Activated T-cell treated with anti-CD3 and anti-CD28 coated beads, Interleukin-2, amount 50 U/mL, for 72 hours (primary cell): Measurements from ENCODE around the gene GPC3. TPM values are rescaled to one million over a fixed set of nuclear protein-coding genes. Genes with fewer than 3 reads are reported as not detected.

Experiments used
- ATAC-seq, 2 donors: fragments of 150-1000 bp; cut with Tn5 transposase; replicated peaks in 1 of 2; 2 replicates each; pipeline ENCODE4 v1.10.0; 2021; ENCODE audit warnings: moderate library complexity in 2 of 2, mild to moderate bottlenecking in 1 of 2
- DNase-seq, 2 donors: peaks; one replicate each; pipeline ENCODE4 v3.0.0; 2021 to 2022; ENCODE audit warnings: mixed read lengths in 1 of 2
- H3K27ac Mint-ChIP-seq: one replicate; pipeline ENCODE4 v1.8.0; 2022; ENCODE audit warnings: mild to moderate bottlenecking, moderate library complexity, mixed read lengths
- H3K27me3 Mint-ChIP-seq: one replicate; pipeline ENCODE4 v1.8.0; 2022; ENCODE audit warnings: low read depth, mixed read lengths
- H3K36me3 Mint-ChIP-seq, 2 donors: one replicate each; pipeline ENCODE4 v1.8.0; 2022; ENCODE audit warnings: mixed read lengths in 2 of 2, mild to moderate bottlenecking in 1 of 2; ENCODE audit not compliant: insufficient read depth in 2 of 2
- H3K4me1 Mint-ChIP-seq: one replicate; pipeline ENCODE4 v1.8.0; 2022; ENCODE audit warnings: low read depth, mixed read lengths
- H3K4me3 Mint-ChIP-seq, 2 donors: one replicate each; pipeline ENCODE4 v1.8.0; 2022; ENCODE audit warnings: mild to moderate bottlenecking in 2 of 2, mixed read lengths in 2 of 2, moderate library complexity in 2 of 2
- H3K9me3 Mint-ChIP-seq, 2 donors: one replicate each; pipeline ENCODE4 v1.8.0; 2022; ENCODE audit warnings: mixed read lengths in 2 of 2
- total RNA-seq, 2 donors: library from RNA; stranded (reverse); gene quantifications; one replicate each; pipeline ENCODE4 v1.2.3, GENCODE V29; 2022

The GPC3 gene
- total RNA-seq, 2 donors from 2014 or later: 0.39 to 0.41 TPM

GRCh38 chrX:133850399-133850798 lies 135.0 kb downstream of the GPC3 start:
- ATAC-seq: no peak
- Mint-ChIP-seq H3K36me3 (no peaks in the 10 kb centered on the region), H3K4me3 (no peak overlapping the region), H3K27me3 (peaks cover 24% of the 10 kb centered on the region), H3K9me3 (no peaks in the 10 kb centered on the region), H3K27ac (no peak overlapping the region), H3K4me1 (no peaks in the 10 kb centered on the region)
- no peak for DNase-seq

GRCh38 chrX:133849676-133850075 lies 135.7 kb downstream of the GPC3 start:
- Mint-ChIP-seq H3K27ac (no peak overlapping the region), H3K27me3 (peaks cover 19% of the 10 kb centered on the region)
- ATAC-seq: no peak

GRCh38 chrX:133847340-133847994 lies 137.9 kb downstream of the GPC3 start:
- DNase-seq (no peak), ATAC-seq (no peak)
- H3K27ac Mint-ChIP-seq: no peak overlapping the region
- H3K4me1 Mint-ChIP-seq: no peaks in the 10 kb centered on the region
- H3K36me3 Mint-ChIP-seq: no peaks in the 10 kb centered on the region
- no peak overlapping the region for H3K4me3 Mint-ChIP-seq
- H3K27me3 Mint-ChIP-seq: peaks cover 21% of the 10 kb centered on the region
- no peaks in the 10 kb centered on the region for H3K9me3 Mint-ChIP-seq

More at GRCh38 chrX:133849676-133850075, 135.7 kb downstream of the GPC3 start:
- Mint-ChIP-seq H3K9me3 (no peaks in the 10 kb centered on the region), H3K4me3 (no peak overlapping the region), H3K4me1 (no peaks in the 10 kb centered on the region), H3K36me3 (no peaks in the 10 kb centered on the region)
- no peak for DNase-seq

- Mint-ChIP-seq H3K27me3 (peaks cover 21% of the 10 kb centered on the region), H3K4me1 (no peaks in the 10 kb centered on the region), H3K9me3 (no peaks in the 10 kb centered on the region), H3K36me3 (no peaks in the 10 kb centered on the region), H3K27ac (no peak overlapping the region), H3K4me3 (no peak overlapping the region)
- no peak for ATAC-seq
- no peak for DNase-seq
Observed at GRCh38 chrX:133846311-133846710, 139.1 kb downstream of the GPC3 start.

- peaks cover 14% of the 10 kb centered on the region for H3K27me3 Mint-ChIP-seq
- H3K27ac Mint-ChIP-seq: no peak overlapping the region
- DNase-seq (no peak), ATAC-seq (no peak)
- no peaks in the 10 kb centered on the region for H3K9me3 Mint-ChIP-seq
- no peaks in the 10 kb centered on the region for H3K36me3 Mint-ChIP-seq
- H3K4me3 Mint-ChIP-seq: no peak overlapping the region
- no peaks in the 10 kb centered on the region for H3K4me1 Mint-ChIP-seq
Observed at GRCh38 chrX:133840415-133840814, 145.0 kb downstream of the GPC3 start.

- ATAC-seq: no peak
- H3K27ac Mint-ChIP-seq: no peak overlapping the region
- H3K27me3 Mint-ChIP-seq: peaks cover 15% of the 10 kb centered on the region
- H3K9me3 Mint-ChIP-seq: no peaks in the 10 kb centered on the region
- H3K4me1 Mint-ChIP-seq: no peaks in the 10 kb centered on the region
- H3K36me3 Mint-ChIP-seq: no peaks in the 10 kb centered on the region
- DNase-seq: peak; percentile 36 to 43
- no peak overlapping the region for H3K4me3 Mint-ChIP-seq
Observed at GRCh38 chrX:133838761-133839676, 146.4 kb downstream of the GPC3 start.

GRCh38 chrX:133837091-133837490 lies 148.3 kb downstream of the GPC3 start:
- ATAC-seq: no peak
- Mint-ChIP-seq H3K36me3 (no peaks in the 10 kb centered on the region), H3K9me3 (no peaks in the 10 kb centered on the region), H3K27me3 (peaks cover 6% of the 10 kb centered on the region), H3K4me1 (no peaks in the 10 kb centered on the region), H3K4me3 (no peak overlapping the region), H3K27ac (no peak overlapping the region)
- no peak for DNase-seq

- Mint-ChIP-seq H3K27ac (no peak overlapping the region), H3K36me3 (no peaks in the 10 kb centered on the region), H3K27me3 (peaks cover 6% of the 10 kb centered on the region), H3K4me1 (no peaks in the 10 kb centered on the region), H3K4me3 (no peak overlapping the region), H3K9me3 (no peaks in the 10 kb centered on the region)
- DNase-seq (no peak), ATAC-seq (no peak)
Observed at GRCh38 chrX:133836561-133836960, 148.8 kb downstream of the GPC3 start.

- no peak overlapping the region for H3K27ac Mint-ChIP-seq
- H3K27me3 Mint-ChIP-seq: peaks cover 6% of the 10 kb centered on the region
- DNase-seq (no peak), ATAC-seq (no peak)
- H3K9me3 Mint-ChIP-seq: no peaks in the 10 kb centered on the region
- H3K36me3 Mint-ChIP-seq: no peaks in the 10 kb centered on the region
- H3K4me1 Mint-ChIP-seq: no peaks in the 10 kb centered on the region
- no peak overlapping the region for H3K4me3 Mint-ChIP-seq
Observed at GRCh38 chrX:133834771-133835170, 150.6 kb downstream of the GPC3 start.

- H3K36me3 Mint-ChIP-seq: no peaks in the 10 kb centered on the region
- H3K4me3 Mint-ChIP-seq: no peak overlapping the region
- DNase-seq (no peak), ATAC-seq (no peak)
- H3K27ac Mint-ChIP-seq: no peak overlapping the region
- H3K9me3 Mint-ChIP-seq: no peaks in the 10 kb centered on the region
- no peaks in the 10 kb centered on the region for H3K4me1 Mint-ChIP-seq
- H3K27me3 Mint-ChIP-seq: peaks cover 38% of the 10 kb centered on the region
Observed at GRCh38 chrX:133819546-133819945, 165.8 kb downstream of the GPC3 start.

- DNase-seq (no peak), ATAC-seq (no peak)
- H3K9me3 Mint-ChIP-seq: no peaks in the 10 kb centered on the region
- H3K4me3 Mint-ChIP-seq: no peak overlapping the region
- H3K27ac Mint-ChIP-seq: no peak overlapping the region
- H3K4me1 Mint-ChIP-seq: no peaks in the 10 kb centered on the region
- no peaks in the 10 kb centered on the region for H3K36me3 Mint-ChIP-seq
- H3K27me3 Mint-ChIP-seq: peaks cover 31% of the 10 kb centered on the region
Observed at GRCh38 chrX:133818019-133818418, 167.4 kb downstream of the GPC3 start.

GRCh38 chrX:133815496-133815895 lies 169.9 kb downstream of the GPC3 start:
- ATAC-seq (no peak), DNase-seq (no peak)
- H3K27ac Mint-ChIP-seq: no peak overlapping the region
- H3K27me3 Mint-ChIP-seq: peaks cover 40% of the 10 kb centered on the region
- H3K36me3 Mint-ChIP-seq: no peaks in the 10 kb centered on the region
- no peak overlapping the region for H3K4me3 Mint-ChIP-seq
- no peaks in the 10 kb centered on the region for H3K9me3 Mint-ChIP-seq
- no peaks in the 10 kb centered on the region for H3K4me1 Mint-ChIP-seq

GRCh38 chrX:133813971-133814370 lies 171.4 kb downstream of the GPC3 start:
- peaks cover 40% of the 10 kb centered on the region for H3K27me3 Mint-ChIP-seq
- H3K36me3 Mint-ChIP-seq: no peaks in the 10 kb centered on the region
- no peak overlapping the region for H3K27ac Mint-ChIP-seq
- ATAC-seq (no peak), DNase-seq (no peak)
- H3K4me3 Mint-ChIP-seq: no peak overlapping the region
- no peaks in the 10 kb centered on the region for H3K4me1 Mint-ChIP-seq
- H3K9me3 Mint-ChIP-seq: no peaks in the 10 kb centered on the region
